NCI-H1436 (cell line): ENCODE results near the gene LSP1.
"Not testable (repeated sequence)": the region's sequence is repeated elsewhere in the genome, so short reads cannot be mapped to it uniquely, and the experiment has no call there.

Experiments used
- DNase-seq: peaks from one replicate; lab custom pipeline; 2025; lab: John Stamatoyannopoulos, UW

LSP1 gene

GRCh38 chr11:1852877-1853276 is at the start of gene LSP1:
Gene LSP1, plus strand, starts transcription at chr11:1853084. Its CDS starts 61 bp downstream, at chr11:1853145.
- DNase-seq = no peak

GRCh38 chr11:1803246-1803645 is 49.6 kb upstream of the LSP1 start:
- DNase-seq = no peak

- DNase-seq = not testable (repeated sequence)
These were observed 48.9 kb upstream of the LSP1 start for GRCh38 chr11:1803835-1804519.

- no peak for DNase-seq
These were observed 47.4 kb upstream of the LSP1 start for GRCh38 chr11:1805525-1805924.

GRCh38 chr11:1807264-1807995 is 45.5 kb upstream of the LSP1 start:
- DNase-seq = no peak

- no peak for DNase-seq
These were observed 42.1 kb upstream of the LSP1 start for GRCh38 chr11:1810761-1811160.

- no peak for DNase-seq
These were observed 40.6 kb upstream of the LSP1 start for GRCh38 chr11:1812274-1812673.

GRCh38 chr11:1812801-1813200 is 40.1 kb upstream of the LSP1 start:
- DNase-seq = no peak

- not testable (repeated sequence) for DNase-seq
These were observed 39.5 kb upstream of the LSP1 start for GRCh38 chr11:1813356-1813755.

GRCh38 chr11:1814691-1815090 is 38.2 kb upstream of the LSP1 start:
- DNase-seq = no peak

GRCh38 chr11:1815311-1815710 is 37.6 kb upstream of the LSP1 start:
- no peak for DNase-seq

- DNase-seq = no peak
These were observed 37.1 kb upstream of the LSP1 start for GRCh38 chr11:1815751-1816150.

- DNase-seq = no peak
These were observed 35.9 kb upstream of the LSP1 start for GRCh38 chr11:1817000-1817399.

- DNase-seq = no peak
These were observed 35.4 kb upstream of the LSP1 start for GRCh38 chr11:1817511-1817910.

GRCh38 chr11:1819074-1819473 is 33.8 kb upstream of the LSP1 start:
- no peak for DNase-seq

- no peak for DNase-seq
These were observed 32.2 kb upstream of the LSP1 start for GRCh38 chr11:1820463-1821325.

GRCh38 chr11:1821562-1821961 is 31.3 kb upstream of the LSP1 start:
- DNase-seq = no peak

- DNase-seq = no peak
These were observed 30.1 kb upstream of the LSP1 start for GRCh38 chr11:1822648-1823375.

- DNase-seq = no peak
These were observed 29.3 kb upstream of the LSP1 start for GRCh38 chr11:1823376-1824220.

- no peak for DNase-seq
These were observed 28.5 kb upstream of the LSP1 start for GRCh38 chr11:1824221-1825038.
